Astrocyte (in vitro differentiated cells and primary cell): ENCODE data around the gene PCSK5. TPM values are rescaled to one million over a fixed set of nuclear protein-coding genes. Genes with fewer than 3 reads are reported as not detected.

Experiments used
- DNase-seq: peaks from one replicate; pipeline ENCODE4 v3.0.0-alpha.2; 2010; ENCODE audit warnings: low read depth
- FAIRE-seq: peaks from 2 replicates; lab custom pipeline; 2011; peaks lifted over from hg19 to GRCh38; lab: Jason Lieb, UNC
- H2AFZ ChIP-seq: 2 replicates; pipeline ENCODE4 v1.6.0; 2012; ENCODE audit warnings: low read depth, low read length, inconsistent platforms
- H3K27ac ChIP-seq: 2 replicates; pipeline ENCODE4 v1.5.1; 2011; ENCODE audit warnings: low read depth, low read length, inconsistent platforms
- H3K27me3 ChIP-seq: 2 replicates; pipeline ENCODE4 v1.6.0; 2011; ENCODE audit warnings: low read length, inconsistent platforms; ENCODE audit not compliant: insufficient read depth
- H3K36me3 ChIP-seq: 2 replicates; pipeline ENCODE4 v1.5.1; 2011; ENCODE audit warnings: low read length, inconsistent platforms; ENCODE audit not compliant: insufficient read depth
- H3K4me1 ChIP-seq: 2 replicates; pipeline ENCODE4 v1.5.1; 2011; ENCODE audit warnings: low read length, inconsistent platforms; ENCODE audit not compliant: insufficient read depth
- H3K4me2 ChIP-seq: 2 replicates; pipeline ENCODE4 v1.6.0; 2012; ENCODE audit warnings: low read length, inconsistent platforms
- H3K4me3 ChIP-seq: 2 replicates; pipeline ENCODE4 v1.5.1; 2011; ENCODE audit warnings: low read depth, mild to moderate bottlenecking, low read length, inconsistent platforms; ENCODE audit not compliant: insufficient read depth
- H3K79me2 ChIP-seq: 2 replicates; pipeline ENCODE4 v1.6.0; 2012; ENCODE audit warnings: mild to moderate bottlenecking, low read length, inconsistent platforms; ENCODE audit not compliant: insufficient read depth
- H3K9ac ChIP-seq: 2 replicates; pipeline ENCODE4 v1.6.0; 2012; ENCODE audit warnings: mild to moderate bottlenecking, low read length, inconsistent platforms
- H3K9me3 ChIP-seq: 2 replicates; pipeline ENCODE4 v1.5.1; 2012; ENCODE audit warnings: low read depth, mild to moderate bottlenecking, low read length, inconsistent platforms; ENCODE audit not compliant: insufficient read depth
- H4K20me1 ChIP-seq: 2 replicates; pipeline ENCODE4 v1.6.0; 2012; ENCODE audit warnings: low read length, inconsistent platforms; ENCODE audit not compliant: insufficient read depth
- H3K27ac Mint-ChIP-seq: one replicate; pipeline ENCODE4 v1.8.0; 2021; ENCODE audit warnings: mild to moderate bottlenecking, mixed read lengths; ENCODE audit not compliant: unreplicated experiment
- H3K27me3 Mint-ChIP-seq: one replicate; pipeline ENCODE4 v1.8.0; 2021; ENCODE audit warnings: low read depth, mixed read lengths; ENCODE audit not compliant: unreplicated experiment
- H3K36me3 Mint-ChIP-seq: one replicate; pipeline ENCODE4 v1.8.0; 2021; ENCODE audit warnings: low read depth, mixed read lengths; ENCODE audit not compliant: unreplicated experiment
- H3K4me1 Mint-ChIP-seq: one replicate; pipeline ENCODE4 v1.8.0; 2021; ENCODE audit warnings: low read depth, mixed read lengths; ENCODE audit not compliant: unreplicated experiment
- H3K4me3 Mint-ChIP-seq: one replicate; pipeline ENCODE4 v1.8.0; 2021; ENCODE audit warnings: mild to moderate bottlenecking, moderate library complexity, mixed read lengths; ENCODE audit not compliant: unreplicated experiment
- H3K9me3 Mint-ChIP-seq: one replicate; pipeline ENCODE4 v1.8.0; 2021; ENCODE audit warnings: mild to moderate bottlenecking, mixed read lengths; ENCODE audit not compliant: unreplicated experiment
- CTCF ChIP-seq: IDR thresholded peaks from 2 replicates; pipeline ENCODE4 v1.5.1; 2011; ENCODE audit warnings: low read depth, mild to moderate bottlenecking, inconsistent platforms, low read length, moderate library complexity; ENCODE audit not compliant: insufficient read depth
- EZH2 ChIP-seq: IDR thresholded peaks from 2 replicates; pipeline ENCODE4 v1.6.1; 2012; ENCODE audit warnings: mild to moderate bottlenecking, low read length, inconsistent platforms; ENCODE audit not compliant: insufficient read depth
- total RNA-seq: library from RNA; stranded (reverse); gene quantifications from 2 replicates; pipeline ENCODE4 v1.2.1, GENCODE V29; 2021

PCSK5 gene
- total RNA-seq, 1 donor from 2014 or later = 13.1 TPM

DNA sequence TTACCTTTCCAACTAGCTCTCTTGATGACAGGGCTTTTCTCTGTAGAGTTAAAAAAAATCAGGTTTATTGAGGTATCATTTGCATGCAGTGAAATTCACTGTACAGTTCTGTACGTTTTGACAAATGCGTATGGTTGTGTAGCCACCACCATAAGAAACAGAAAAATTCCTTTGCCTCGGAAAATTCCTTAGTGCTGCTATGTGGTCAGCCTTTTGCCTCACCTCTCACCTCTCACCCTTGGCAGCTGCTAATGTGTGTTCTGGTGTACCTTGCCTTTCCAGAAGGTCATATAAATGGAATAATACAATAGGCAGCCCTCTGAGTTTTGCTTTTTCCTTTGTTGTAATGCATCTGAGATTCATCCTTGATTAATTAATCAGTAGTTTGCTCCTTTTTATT lies 28.4 kb downstream of the PCSK5 start:
- peaks cover 5% of the 10 kb centered on the region for H3K4me1 Mint-ChIP-seq
- DNase-seq = no peak
- TF ChIP-seq EZH2 (no peak), CTCF (no peak)
- FAIRE-seq = no peak
- H3K27ac Mint-ChIP-seq = no peak overlapping the region
- H3K4me2 ChIP-seq = no peak overlapping the region
- no peak overlapping the region for H3K4me3 Mint-ChIP-seq
- H3K9me3 Mint-ChIP-seq = peaks cover 1% of the 10 kb centered on the region
- H3K9me3 ChIP-seq = no peaks in the 10 kb centered on the region
- no peak overlapping the region for H2AFZ ChIP-seq
- no peaks in the 10 kb centered on the region for H3K36me3 Mint-ChIP-seq
- H3K36me3 ChIP-seq = no peaks in the 10 kb centered on the region
- H3K27me3 ChIP-seq = no peaks in the 10 kb centered on the region
- no peaks in the 10 kb centered on the region for H3K27me3 Mint-ChIP-seq
- H4K20me1 ChIP-seq = no peaks in the 10 kb centered on the region
- no peaks in the 10 kb centered on the region for H3K4me1 ChIP-seq
- no peak overlapping the region for H3K27ac ChIP-seq
- H3K9ac ChIP-seq = no peak overlapping the region
- peaks cover 10% of the 10 kb centered on the region for H3K79me2 ChIP-seq
- no peak overlapping the region for H3K4me3 ChIP-seq

GRCh38 chr9:75921391-75922127 lies 31.1 kb downstream of the PCSK5 start:
- Histone ChIP-seq H3K79me2 (peaks cover 10% of the 10 kb centered on the region), H3K27me3 (no peaks in the 10 kb centered on the region), H2AFZ (no peak overlapping the region), H3K4me1 (no peaks in the 10 kb centered on the region), H3K9ac (no peak overlapping the region), H3K36me3 (no peaks in the 10 kb centered on the region), H3K9me3 (no peaks in the 10 kb centered on the region), H4K20me1 (no peaks in the 10 kb centered on the region), H3K4me3 (no peak overlapping the region), H3K4me2 (no peak overlapping the region), H3K27ac (no peak overlapping the region)
- no peaks in the 10 kb centered on the region for H3K27me3 Mint-ChIP-seq
- no peak for TF ChIP-seq CTCF
- no peak for TF ChIP-seq EZH2
- FAIRE-seq (no peak), DNase-seq (no peak)
- peaks cover 5% of the 10 kb centered on the region for H3K4me1 Mint-ChIP-seq
- H3K4me3 Mint-ChIP-seq = no peak overlapping the region
- peaks cover 2% of the 10 kb centered on the region for H3K9me3 Mint-ChIP-seq
- H3K36me3 Mint-ChIP-seq = no peaks in the 10 kb centered on the region
- H3K27ac Mint-ChIP-seq = no peak overlapping the region

DNA sequence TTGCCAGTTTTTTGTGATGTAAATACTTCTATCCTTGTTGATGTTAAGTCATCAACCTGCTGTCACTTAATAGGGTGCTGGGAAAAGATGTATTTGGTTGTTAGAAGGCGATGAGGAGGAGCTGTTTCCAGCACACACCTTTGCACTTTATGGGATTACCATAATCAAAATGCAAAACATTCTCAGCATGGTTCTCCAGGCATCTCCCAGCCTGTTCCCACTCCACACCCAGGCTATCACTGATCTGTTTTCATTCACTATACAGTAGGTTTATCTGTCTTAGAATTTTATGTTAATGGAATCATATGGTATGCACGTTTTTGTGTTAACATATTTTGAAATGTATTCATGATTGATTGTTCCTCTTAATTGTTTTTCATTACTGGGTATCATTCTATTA lies 35.9 kb downstream of the PCSK5 start:
- FAIRE-seq = no peak
- no peaks in the 10 kb centered on the region for H3K9me3 ChIP-seq
- no peak for DNase-seq
- Mint-ChIP-seq H3K9me3 (peaks cover 2% of the 10 kb centered on the region), H3K27ac (no peak overlapping the region), H3K36me3 (peaks cover 1% of the 10 kb centered on the region), H3K4me1 (peaks cover 4% of the 10 kb centered on the region), H3K4me3 (no peak overlapping the region), H3K27me3 (no peaks in the 10 kb centered on the region)
- peaks cover 5% of the 10 kb centered on the region for H3K79me2 ChIP-seq
- no peak overlapping the region for H3K4me2 ChIP-seq
- no peaks in the 10 kb centered on the region for H3K4me1 ChIP-seq
- H3K27me3 ChIP-seq = no peaks in the 10 kb centered on the region
- H3K27ac ChIP-seq = no peak overlapping the region
- H4K20me1 ChIP-seq = no peaks in the 10 kb centered on the region
- no peaks in the 10 kb centered on the region for H3K36me3 ChIP-seq
- no peak overlapping the region for H2AFZ ChIP-seq
- H3K9ac ChIP-seq = no peak overlapping the region
- no peak overlapping the region for H3K4me3 ChIP-seq
- no peak for TF ChIP-seq EZH2
- no peak for TF ChIP-seq CTCF
